GM18526 (cell line): ENCODE measurements around the gene NSDHL.

Source experiments
- POLR2A ChIP-seq: IDR thresholded peaks from 3 replicates; pipeline ENCODE4 v1.6.1; 2011; ENCODE audit not compliant: insufficient read length; ENCODE audit errors: extremely low read depth

NSDHL gene

DNA sequence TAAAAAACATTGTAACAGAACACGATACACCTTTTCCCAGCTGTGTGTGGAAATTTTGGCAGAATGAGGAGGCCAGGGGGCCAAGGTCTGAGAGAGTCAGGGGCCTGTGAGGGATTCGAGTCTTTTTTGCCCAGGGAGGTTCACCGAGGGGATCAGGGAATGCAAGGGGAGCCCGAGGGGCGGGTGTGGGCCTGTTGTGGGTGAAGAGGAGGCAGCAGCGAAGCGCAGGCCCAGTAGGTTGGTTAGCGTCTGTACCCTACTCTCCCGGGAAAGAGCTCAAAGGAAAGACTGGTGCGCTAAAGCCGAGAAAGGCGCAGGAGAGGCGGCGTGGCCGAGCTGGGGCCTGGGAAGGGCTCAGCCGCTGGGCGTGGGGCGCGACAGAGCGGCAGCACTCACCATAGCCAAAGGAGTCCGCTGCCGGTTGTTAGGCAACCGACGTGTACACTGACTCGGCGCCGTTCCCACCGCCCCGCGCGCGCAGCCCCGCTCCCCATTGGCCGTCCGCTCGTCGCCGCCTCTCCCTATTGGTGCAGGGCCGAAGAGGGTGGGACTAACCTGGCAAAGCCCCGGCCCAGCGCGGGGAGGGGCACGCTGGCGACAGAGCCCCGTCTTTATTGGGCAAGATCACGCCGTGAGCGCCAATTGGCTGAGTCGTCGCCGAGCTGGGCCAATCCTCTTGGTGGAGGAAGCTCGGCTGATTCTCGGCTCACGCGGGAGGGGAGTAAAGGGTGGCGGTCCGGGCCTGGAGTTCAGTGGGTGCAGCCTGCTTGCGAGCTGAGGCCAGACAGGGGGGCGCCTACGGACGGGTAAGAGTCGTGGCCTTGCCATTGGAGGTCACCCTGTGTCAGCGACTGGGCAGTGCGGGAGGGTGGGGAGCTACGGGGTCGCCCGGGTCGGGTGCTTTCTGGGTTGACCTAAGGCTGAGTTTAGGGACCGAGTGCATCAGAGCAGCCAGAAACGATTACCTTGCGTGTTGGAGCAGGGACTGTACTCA is at the start of gene NSDHL, which contains the start of gene CETN2:
TSS of gene NSDHL (plus strand) at position 752 of the 994 bp plus-strand sequence. CDS start 15,262 bp downstream, outside the sequence.
TSS of gene CETN2 (minus strand) at position 446 of the 994 bp plus-strand sequence. CDS start at position 399, 47 bp downstream.
- peak; percentile 65 for TF ChIP-seq POLR2A

DNA sequence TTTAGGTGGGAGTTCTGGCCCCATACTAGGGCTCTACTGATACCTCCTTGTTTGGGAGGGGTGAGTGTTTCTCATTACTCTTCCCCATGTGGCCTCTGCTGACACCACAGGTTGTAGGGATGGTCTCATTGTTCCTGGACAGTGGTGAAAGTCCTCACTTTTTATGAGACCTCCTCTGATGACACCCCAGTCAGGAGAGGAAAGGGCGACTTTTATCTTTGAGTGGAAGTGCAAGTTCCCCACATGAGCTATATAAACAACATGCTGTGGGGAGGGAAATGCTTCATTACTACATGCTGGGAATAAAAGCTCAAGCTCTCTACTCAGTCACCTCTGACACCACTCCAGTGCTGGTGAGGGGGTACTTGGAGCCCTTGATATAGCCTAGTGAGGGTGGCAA is 31.9 kb upstream of the NSDHL start:
- TF ChIP-seq POLR2A, result no peak

DNA sequence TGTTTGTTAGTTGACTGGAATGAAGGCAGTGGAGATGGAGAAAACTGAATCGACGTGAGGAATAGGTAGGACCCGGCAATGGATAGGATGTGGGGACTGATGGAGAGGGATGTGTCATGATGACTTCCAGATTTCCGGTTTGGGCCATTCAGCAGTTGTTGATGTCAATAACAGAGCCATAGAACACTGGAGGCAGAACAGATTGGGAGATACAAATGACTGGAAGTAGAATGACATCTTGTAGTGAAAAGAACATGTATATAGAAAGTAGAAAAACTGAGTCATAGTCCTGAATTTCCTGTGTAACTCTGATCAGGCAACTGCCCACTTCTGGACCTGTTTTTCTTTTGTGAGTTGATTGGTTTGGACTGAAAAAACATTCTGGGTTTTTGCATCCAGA is 24.8 kb upstream of the NSDHL start:
- TF ChIP-seq POLR2A, result no peak

DNA sequence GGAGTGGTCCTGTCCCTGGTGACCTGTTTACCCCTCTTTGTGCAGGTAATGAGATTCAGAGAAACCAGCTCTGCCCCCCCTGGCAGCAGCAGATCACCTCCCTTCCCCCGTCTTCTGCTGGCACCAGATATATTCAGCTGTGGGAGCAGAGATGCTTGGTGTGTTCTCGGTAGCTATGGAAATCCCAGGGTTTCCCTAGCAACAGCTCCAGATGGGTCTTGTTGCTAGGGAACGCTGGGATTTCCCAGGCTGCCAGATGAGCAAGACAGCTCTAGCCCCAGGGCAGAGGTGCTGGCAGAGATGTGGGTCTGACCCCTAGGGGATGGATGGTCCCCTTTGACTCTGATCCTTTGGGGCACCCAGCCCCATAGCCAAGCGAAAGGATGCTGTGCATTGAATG is 20.5 kb upstream of the NSDHL start:
- TF ChIP-seq POLR2A, result no peak

DNA sequence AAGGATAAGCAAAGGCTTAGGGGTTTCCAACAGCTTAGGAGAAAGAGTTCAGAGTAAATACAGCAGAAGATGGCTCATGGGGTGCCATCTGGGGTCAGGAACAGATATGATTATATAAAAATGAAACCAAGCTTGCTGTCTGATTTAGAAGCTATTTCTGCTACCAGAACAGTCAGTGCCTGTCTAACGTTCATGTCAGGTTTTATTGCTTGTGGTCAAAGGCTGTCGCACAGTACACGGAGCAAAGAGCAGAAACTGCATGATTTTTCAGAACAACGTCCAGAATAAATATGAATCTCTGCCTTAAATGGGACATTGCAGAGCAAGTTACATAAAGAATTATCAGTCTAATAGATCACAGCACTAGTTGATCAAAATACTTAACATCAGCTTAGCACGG is 17.7 kb upstream of the NSDHL start:
- TF ChIP-seq POLR2A, result no peak

DNA sequence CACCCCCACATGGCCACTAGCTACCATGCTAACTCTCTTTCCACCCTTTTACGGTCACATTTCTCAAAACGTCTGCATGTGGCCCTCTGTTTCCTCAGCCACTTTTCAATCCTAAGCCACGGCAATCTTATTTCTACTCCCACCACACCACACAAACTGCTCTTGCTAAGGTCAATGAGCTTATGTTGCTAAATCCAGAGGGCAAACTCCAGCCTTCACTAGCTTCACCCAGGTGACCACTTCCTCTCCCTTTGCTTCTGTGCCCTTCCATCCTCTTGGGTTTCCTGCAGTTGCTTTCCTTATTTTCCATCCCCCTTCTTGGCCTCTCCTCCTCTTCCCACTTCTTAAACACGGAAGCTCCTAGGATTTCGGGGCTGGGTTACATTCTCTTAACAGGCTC is 16.8 kb upstream of the NSDHL start:
- TF ChIP-seq POLR2A, result no peak

DNA sequence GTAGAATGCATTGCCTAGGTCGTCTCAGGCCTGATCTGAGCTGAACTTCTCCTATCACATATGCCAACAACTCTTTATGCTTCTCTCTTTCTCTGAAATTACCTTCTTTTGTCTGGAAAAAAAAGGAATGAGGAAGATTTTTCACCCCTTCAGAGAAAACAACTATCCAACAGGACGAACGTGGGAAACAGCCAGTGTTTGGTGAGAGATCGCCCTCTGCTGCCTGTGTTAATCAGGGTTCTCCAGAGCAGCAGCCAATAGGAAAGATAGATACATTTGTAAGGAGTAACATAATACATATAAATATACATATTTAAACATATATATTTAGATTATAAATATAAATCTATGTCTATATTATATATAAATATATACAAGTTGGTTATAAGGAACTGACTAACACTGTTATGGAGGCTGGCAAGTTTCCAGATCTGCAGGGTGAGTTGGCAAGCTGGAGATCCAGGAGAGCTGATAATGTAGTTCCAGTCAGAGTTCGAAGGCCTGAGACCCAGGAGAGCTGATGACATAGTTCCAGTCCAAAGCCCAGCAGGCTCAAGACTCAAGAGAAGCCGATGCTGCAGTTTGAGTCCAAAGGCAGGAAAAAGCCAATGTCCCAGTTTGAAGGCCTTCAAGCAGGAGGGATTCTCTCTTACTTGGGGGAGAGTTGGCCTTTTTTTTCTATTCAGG is 13.6 kb upstream of the NSDHL start:
- no peak for TF ChIP-seq POLR2A

DNA sequence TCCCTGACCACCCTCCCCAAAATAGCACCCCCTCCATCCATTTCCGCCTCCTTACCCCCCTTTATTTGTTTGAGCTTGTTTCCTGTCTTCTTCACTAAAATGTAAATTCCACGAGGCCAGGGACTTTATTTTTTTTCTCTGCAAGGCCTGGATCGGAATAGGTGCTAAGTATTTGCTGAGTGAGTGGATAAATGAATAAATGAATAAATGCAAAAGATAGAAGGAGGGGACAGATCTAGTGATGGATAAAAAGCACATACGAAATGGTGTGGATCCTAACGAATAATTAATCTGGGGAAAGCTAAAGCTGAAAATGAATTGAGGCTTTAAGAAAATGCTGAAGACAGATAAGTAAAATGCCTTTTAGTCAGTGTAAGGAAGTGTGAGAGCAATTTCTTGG is 12.5 kb upstream of the NSDHL start:
- TF ChIP-seq POLR2A, result no peak

DNA sequence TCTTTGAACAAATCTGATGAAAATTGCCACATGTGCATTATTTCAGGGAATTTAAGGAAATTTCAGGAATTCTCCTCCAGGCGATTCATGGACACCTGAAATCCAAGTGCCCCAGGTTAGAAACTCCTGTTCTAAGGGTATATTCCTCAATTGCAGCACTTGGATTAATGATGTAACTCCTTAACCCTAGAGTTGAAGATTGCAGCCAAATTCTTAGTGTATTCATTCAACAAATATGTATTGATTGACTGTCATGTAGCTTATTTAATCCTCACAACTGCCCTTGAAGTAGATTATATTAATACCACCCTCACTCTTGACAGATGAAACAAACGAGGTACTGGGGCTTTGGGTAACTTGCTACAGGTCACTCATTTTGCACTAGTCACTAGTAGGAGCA is 11.6 kb upstream of the NSDHL start:
- no peak for TF ChIP-seq POLR2A

DNA sequence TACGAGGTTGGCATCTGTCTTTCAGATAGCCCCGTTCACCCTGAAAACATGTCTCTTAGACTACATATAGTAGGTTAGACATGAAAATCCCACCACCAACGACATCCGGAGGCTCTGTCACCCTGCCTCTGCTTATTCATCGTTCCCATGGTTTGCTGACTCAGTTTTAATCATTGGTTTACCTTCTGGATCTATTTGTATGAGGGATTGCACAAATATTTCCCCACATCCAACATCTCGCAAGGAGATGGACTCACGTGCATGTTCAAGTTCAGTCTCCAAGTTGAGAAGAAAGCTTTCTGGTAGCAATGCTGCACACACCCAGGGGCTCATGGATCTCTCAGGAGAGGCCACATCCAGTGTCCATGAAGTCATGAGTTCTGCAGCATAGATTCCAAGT is 11.1 kb upstream of the NSDHL start:
- no peak for TF ChIP-seq POLR2A

DNA sequence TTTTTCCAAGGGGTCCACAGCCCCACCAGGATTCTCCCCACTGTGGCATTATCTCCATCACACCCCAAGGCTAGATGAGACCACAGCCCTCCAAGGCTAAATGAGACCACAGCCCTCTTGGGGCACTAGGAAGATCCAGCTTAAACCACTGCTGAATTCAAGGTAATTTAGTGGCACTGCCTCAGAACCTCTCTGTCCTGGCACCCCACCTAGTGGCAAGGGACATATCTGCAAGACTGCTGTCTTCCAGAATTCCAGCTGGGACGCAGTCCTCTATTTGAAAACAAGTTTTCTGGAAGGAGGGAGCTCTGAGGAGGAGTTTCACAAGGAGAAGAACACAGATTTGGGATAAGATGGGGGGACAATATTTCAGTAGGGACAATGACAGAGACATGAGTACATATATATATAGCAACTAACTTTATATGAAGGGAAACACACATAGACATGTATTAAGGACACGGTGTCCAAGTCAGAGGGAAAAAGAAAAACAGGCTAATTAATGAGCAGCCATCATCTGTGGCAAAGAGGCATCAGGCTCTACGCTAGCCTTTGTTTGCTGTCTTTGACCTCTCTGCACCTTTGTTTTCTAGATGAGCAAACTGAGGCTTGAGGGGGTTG is 9.6 kb upstream of the NSDHL start:
- no peak for TF ChIP-seq POLR2A

DNA sequence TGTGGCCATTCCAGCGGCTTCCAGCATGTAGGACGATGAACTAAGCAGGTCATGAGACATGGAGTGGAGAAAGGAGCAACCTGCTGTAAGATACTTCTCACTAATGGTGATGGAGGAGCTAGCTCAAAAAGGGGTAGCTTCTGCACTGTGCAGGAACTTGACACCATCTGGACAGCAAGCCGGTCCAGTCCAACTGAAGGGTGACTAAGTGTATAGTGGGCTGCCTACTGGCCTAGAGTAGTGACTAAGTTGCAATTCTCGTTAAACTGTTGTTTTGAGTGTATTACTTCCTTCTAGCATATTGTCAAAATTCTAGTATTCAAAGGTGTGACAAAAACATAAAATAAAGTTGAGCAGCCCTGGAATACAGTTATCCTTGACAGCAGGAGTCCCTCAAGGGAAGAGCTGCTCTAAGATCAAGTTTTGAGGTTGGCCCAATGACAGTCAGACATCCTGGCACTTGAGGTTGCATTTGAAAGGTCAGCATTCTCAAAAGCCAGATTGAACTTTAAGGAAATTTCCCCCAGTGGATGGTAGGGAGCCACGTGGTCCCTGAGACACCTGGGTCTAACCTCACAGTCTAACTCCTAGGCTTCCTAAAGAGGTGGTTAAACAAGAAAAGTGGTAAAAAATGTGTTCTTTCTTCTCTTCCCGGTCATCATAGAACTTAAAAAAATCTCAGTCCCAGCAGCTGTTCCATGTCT is 8.3 kb upstream of the NSDHL start:
- no peak for TF ChIP-seq POLR2A

DNA sequence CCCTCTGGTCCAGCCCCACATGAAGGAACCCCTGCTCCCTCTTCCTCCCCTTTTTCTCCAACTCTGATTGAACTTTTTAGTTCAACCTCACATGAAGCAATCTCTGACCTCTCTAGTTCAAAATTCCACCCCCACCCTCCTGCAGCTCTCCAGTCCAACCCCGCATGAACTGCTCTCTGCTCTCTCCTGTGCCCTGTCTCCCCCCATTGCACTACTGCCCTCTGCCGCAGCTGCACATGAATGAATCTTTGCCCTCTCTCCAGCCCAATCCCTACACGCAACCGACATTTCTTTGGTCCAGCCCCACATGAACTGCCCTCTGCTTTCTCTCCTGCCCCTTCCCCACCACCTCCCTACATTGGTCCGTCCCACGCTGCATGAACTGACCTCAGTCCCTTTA is 7.2 kb upstream of the NSDHL start:
- no peak for TF ChIP-seq POLR2A

DNA sequence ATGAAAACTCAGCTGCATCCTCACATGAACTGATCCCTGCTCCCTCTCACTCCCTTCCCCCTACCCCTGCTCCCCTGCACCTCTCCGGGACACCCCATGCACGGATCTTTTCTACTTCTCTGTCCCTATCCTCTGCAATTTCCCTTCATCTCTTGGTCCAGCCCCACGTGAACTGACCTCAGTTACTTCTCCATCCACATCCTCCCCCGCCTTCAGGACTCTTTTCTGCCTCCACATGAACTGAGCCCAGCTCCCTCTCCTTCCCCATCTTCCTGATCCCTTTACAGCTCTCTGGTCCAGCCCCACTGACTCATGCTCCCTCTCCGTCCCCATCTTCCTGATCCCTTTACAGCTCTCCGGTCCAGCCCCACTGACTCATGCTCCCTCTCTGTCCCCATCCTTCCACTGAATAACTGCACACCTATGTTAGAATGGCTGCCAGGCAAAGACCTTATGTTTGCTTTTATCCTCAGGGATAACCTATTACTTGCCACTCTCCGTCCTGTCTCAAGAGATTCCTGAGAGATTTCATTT is 6.0 kb upstream of the NSDHL start:
- no peak for TF ChIP-seq POLR2A

DNA sequence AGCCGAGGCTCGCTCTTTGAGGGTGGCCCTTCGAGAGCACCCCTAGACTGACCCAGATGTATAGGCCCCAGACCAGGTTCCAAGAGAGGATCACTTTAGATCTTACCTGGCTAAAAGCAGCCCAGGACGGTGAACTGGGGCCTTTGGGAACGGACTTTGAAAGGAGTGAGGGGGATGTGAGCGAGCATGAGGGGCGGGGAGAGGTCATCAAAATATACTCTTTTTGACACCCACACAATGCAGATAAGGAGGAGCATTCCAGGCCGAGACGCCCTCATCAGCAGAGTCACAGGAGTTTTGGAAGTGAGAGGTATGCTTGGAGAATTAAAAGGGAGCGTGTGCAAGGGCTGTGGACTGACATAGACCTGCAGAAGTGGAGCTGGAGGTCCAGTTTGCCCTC is 528 bp downstream of the NSDHL start:
- TF ChIP-seq POLR2A, result no peak
